Measurements from ENCODE around the gene UBE3C.

DNA sequence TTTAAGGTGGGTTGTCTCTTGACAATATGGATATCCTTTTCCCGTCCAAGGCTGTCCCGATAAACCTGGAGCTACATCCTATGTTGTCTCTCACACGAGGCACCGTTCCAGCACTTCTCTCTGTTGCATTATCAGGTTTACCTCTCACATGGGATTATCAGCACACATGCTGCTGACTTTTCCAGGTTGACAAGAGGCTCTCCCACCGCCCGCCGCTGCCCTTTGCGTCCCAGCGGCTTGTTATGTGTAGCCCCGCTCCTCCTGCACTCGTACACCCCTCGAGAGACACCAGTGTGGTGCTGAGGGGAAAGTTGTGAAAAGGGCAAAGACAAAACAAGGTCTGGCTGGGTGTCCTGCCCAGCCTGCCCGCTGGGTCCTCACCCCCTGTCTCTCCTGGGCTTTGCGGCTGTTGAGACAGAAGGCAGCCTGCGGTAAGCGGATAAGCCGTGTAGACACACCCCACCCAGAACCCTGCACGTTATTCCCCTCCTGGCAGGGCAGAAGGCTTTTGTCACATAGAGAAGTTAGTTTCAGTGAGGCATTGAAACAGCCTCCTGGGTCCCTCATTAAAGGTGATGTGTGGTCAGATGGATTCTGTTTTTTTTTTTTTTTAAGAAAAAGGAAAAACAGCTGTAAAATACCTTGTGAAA lies 38.7 kb downstream of the UBE3C start:
- TF ChIP-seq CTCF (IDR thresholded peaks at IDR 0.05) (no peak), POLR2A (IDR thresholded peaks at IDR 0.05) (no peak), POLR2AphosphoS5 (IDR thresholded peaks at IDR 0.05) (no peak)
